HPDE6-E6E7 (cell line): ENCODE measurements around the gene PPP1R3G.

Source experiments
- DNase-seq: peaks from one replicate; pipeline ENCODE4 v3.0.0; 2011; ENCODE audit warnings: missing footprints; ENCODE audit errors: extremely low spot score

The PPP1R3G gene

GRCh38 chr6:5094327-5094726 is 9.2 kb downstream of the PPP1R3G start:
- DNase-seq = no peak

GRCh38 chr6:5095236-5095635 is 10.1 kb downstream of the PPP1R3G start:
- DNase-seq = no peak

GRCh38 chr6:5096482-5096881 is 11.3 kb downstream of the PPP1R3G start:
- no peak for DNase-seq

- DNase-seq = no peak
These were observed 13.5 kb downstream of the PPP1R3G start for GRCh38 chr6:5098501-5099270.

GRCh38 chr6:5099537-5099936 is 14.4 kb downstream of the PPP1R3G start:
- DNase-seq = no peak

GRCh38 chr6:5100806-5101205 is 15.7 kb downstream of the PPP1R3G start:
- no peak for DNase-seq

- DNase-seq = no peak
These were observed 17.3 kb downstream of the PPP1R3G start for GRCh38 chr6:5102267-5102970.

GRCh38 chr6:5103250-5103649 is 18.1 kb downstream of the PPP1R3G start:
- no peak for DNase-seq

- no peak for DNase-seq
These were observed 19.5 kb downstream of the PPP1R3G start for GRCh38 chr6:5104667-5105066.

- DNase-seq = no peak
These were observed 20.0 kb downstream of the PPP1R3G start for GRCh38 chr6:5105146-5105545.

GRCh38 chr6:5107341-5107740 is 22.2 kb downstream of the PPP1R3G start:
- DNase-seq = no peak

- no peak for DNase-seq
These were observed 22.9 kb downstream of the PPP1R3G start for GRCh38 chr6:5108068-5108467.

GRCh38 chr6:5108536-5109150 is 23.5 kb downstream of the PPP1R3G start:
- no peak for DNase-seq

- no peak for DNase-seq
These were observed 24.3 kb downstream of the PPP1R3G start for GRCh38 chr6:5109436-5109835.

- DNase-seq = no peak
These were observed 25.1 kb downstream of the PPP1R3G start for GRCh38 chr6:5110246-5110645.

GRCh38 chr6:5111626-5112025 is 26.5 kb downstream of the PPP1R3G start:
- DNase-seq = no peak

GRCh38 chr6:5112066-5112799 is 27.1 kb downstream of the PPP1R3G start:
- peak; percentile 15 for DNase-seq

- no peak for DNase-seq
These were observed 28.0 kb downstream of the PPP1R3G start for GRCh38 chr6:5113096-5113495.

GRCh38 chr6:5115168-5115567 is 30.0 kb downstream of the PPP1R3G start:
- no peak for DNase-seq

GRCh38 chr6:5116243-5116991 is 31.3 kb downstream of the PPP1R3G start:
- no peak for DNase-seq
